Kidney tubule cell (primary cell): ENCODE measurements around the gene TTC31.
"Not testable (repeated sequence)": the region's sequence is repeated elsewhere in the genome, so short reads cannot be mapped to it uniquely, and the experiment has no call there.

Experiments
- DNase-seq: peaks from one replicate; pipeline ENCODE4 v3.0.0-alpha.2; 2018; ENCODE audit warnings: low spot score

TTC31 gene

GRCh38 chr2:74482801-74483674 lies at the start of gene TTC31, which contains the start of gene CCDC142:
TTC31 (plus strand) TSS chr2:74483081; CDS start chr2:74483096, 15 bp downstream.
CCDC142 (minus strand) TSS chr2:74482998; CDS start chr2:74482837, 161 bp downstream.
- DNase-seq = peak; percentile 95

- DNase-seq = no peak
These were observed 46.6 kb upstream of the TTC31 start for GRCh38 chr2:74436111-74436805.

- no peak for DNase-seq
These were observed 45.8 kb upstream of the TTC31 start for GRCh38 chr2:74436848-74437695.

- no peak for DNase-seq
These were observed 44.6 kb upstream of the TTC31 start for GRCh38 chr2:74438248-74438647.

GRCh38 chr2:74439373-74439772 lies 43.5 kb upstream of the TTC31 start:
- no peak for DNase-seq

GRCh38 chr2:74439803-74440377 lies 43.0 kb upstream of the TTC31 start:
- no peak for DNase-seq

GRCh38 chr2:74440378-74441169 lies 42.3 kb upstream of the TTC31 start:
- DNase-seq = peak; percentile 92

GRCh38 chr2:74441170-74441689 lies 41.7 kb upstream of the TTC31 start:
- DNase-seq = no peak

- DNase-seq = peak; percentile 91
These were observed 41.0 kb upstream of the TTC31 start, which contains the start of gene RTKN for GRCh38 chr2:74441690-74442482. RTKN (minus strand) TSS chr2:74441937; CDS start chr2:74441816, 121 bp downstream.

GRCh38 chr2:74442483-74443297 lies 40.2 kb upstream of the TTC31 start:
- DNase-seq = not testable (repeated sequence)

GRCh38 chr2:74444498-74445318 lies 38.2 kb upstream of the TTC31 start:
- DNase-seq = no peak

- DNase-seq = peak; percentile 31
These were observed 35.5 kb upstream of the TTC31 start for GRCh38 chr2:74447230-74447999.

- no peak for DNase-seq
These were observed 34.1 kb upstream of the TTC31 start for GRCh38 chr2:74448771-74449170.

- DNase-seq = no peak
These were observed 32.2 kb upstream of the TTC31 start for GRCh38 chr2:74450570-74451190.

GRCh38 chr2:74454654-74455511 lies 28.0 kb upstream of the TTC31 start, which contains the start of gene INO80B:
INO80B (plus strand) TSS chr2:74455087; CDS start chr2:74455117, 30 bp downstream.
- peak; percentile 98 for DNase-seq

- DNase-seq = no peak
These were observed 25.7 kb upstream of the TTC31 start for GRCh38 chr2:74457129-74457548.
